Measurements from ENCODE around the gene GNAL. TPM values are rescaled to one million over a fixed set of nuclear protein-coding genes. Genes with fewer than 3 reads are reported as not detected.

Gene GNAL
- total and polyA plus RNA-seq, 3 donors from 2014 or later = 11.6 to 12.8 (median 12.1) TPM

DNA sequence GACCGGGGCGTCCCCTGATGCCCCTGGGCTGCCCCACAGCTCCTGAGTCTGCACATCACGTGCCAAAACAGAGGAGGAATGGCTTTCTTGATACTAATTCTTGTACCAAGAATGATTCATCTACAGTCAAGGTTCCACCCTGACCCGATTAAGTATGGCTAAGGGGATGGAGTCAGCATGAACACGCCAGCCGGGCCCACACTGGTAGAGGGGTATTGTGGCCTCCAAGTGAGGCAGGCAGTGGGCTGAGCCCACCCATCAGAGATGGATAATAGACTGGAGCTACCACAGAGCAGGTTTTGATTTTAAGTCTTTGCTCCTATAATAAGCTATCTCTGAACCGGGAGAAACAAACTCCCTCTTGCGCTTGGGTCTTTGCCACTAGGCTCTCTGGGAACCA lies 17.9 kb upstream of the GNAL start:
- 88 to 93% methylated on average over 7 to 8 of the region's 8 CpGs for WGBS, 2 donors
- Histone ChIP-seq H3K9me3 (no peaks in the 10 kb centered on the region), H3K36me3 (ENCODE audit: low read depth, missing control alignments) (no peaks in the 10 kb centered on the region), H3K27me3 (no peaks in the 10 kb centered on the region), H3K4me3 (no peak overlapping the region), H3K27ac (no peak overlapping the region), H3K4me1 (no peaks in the 10 kb centered on the region)
- TF ChIP-seq POLR2A (IDR thresholded peaks at IDR 0.05) = no peak
- TF ChIP-seq, protein P1, sequence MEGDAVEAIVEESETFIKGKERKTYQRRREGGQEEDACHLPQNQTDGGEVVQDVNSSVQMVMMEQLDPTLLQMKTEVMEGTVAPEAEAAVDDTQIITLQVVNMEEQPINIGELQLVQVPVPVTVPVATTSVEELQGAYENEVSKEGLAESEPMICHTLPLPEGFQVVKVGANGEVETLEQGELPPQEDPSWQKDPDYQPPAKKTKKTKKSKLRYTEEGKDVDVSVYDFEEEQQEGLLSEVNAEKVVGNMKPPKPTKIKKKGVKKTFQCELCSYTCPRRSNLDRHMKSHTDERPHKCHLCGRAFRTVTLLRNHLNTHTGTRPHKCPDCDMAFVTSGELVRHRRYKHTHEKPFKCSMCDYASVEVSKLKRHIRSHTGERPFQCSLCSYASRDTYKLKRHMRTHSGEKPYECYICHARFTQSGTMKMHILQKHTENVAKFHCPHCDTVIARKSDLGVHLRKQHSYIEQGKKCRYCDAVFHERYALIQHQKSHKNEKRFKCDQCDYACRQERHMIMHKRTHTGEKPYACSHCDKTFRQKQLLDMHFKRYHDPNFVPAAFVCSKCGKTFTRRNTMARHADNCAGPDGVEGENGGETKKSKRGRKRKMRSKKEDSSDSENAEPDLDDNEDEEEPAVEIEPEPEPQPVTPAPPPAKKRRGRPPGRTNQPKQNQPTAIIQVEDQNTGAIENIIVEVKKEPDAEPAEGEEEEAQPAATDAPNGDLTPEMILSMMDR (IDR thresholded peaks at IDR 0.05) = no peak
- DNase-seq = no peak
- intact Hi-C loops (cut with DNase I; ENCODE audit: low total_unique reads) = no loop called here

DNA sequence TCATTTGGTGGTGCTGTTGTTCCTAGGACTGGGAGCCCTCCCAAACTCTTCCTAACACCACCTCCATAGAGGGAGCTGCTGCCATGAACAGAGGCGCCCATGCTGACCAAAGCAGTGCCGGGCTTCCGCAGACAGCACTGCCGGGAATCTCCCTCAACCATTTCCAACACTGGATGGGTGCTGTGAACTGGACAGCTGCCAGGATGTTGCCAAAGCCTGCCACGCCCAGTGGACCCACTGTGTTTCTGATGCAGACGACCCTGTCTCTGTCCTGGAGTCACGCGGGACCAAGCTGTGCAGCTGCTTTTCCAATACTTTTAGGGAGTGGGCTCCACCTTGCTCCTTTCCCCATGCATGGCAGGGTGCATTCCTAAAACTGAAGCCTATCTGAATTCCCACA lies 16.9 kb upstream of the GNAL start:
- no peaks in the 10 kb centered on the region for H3K9me3 ChIP-seq
- no peak for DNase-seq
- 85 to 91% methylated on average over 4 to 8 of the region's 8 CpGs for WGBS, 2 donors
- H3K36me3 ChIP-seq (ENCODE audit: low read depth, missing control alignments) = no peaks in the 10 kb centered on the region
- H3K4me1 ChIP-seq = no peaks in the 10 kb centered on the region
- intact Hi-C loops (cut with DNase I; ENCODE audit: low total_unique reads) = no loop called here
- TF ChIP-seq, protein P1 (IDR thresholded peaks at IDR 0.05) = no peak
- TF ChIP-seq POLR2A (IDR thresholded peaks at IDR 0.05) = no peak
- H3K27me3 ChIP-seq = no peaks in the 10 kb centered on the region
- H3K4me3 ChIP-seq = no peak overlapping the region
- no peak overlapping the region for H3K27ac ChIP-seq

DNA sequence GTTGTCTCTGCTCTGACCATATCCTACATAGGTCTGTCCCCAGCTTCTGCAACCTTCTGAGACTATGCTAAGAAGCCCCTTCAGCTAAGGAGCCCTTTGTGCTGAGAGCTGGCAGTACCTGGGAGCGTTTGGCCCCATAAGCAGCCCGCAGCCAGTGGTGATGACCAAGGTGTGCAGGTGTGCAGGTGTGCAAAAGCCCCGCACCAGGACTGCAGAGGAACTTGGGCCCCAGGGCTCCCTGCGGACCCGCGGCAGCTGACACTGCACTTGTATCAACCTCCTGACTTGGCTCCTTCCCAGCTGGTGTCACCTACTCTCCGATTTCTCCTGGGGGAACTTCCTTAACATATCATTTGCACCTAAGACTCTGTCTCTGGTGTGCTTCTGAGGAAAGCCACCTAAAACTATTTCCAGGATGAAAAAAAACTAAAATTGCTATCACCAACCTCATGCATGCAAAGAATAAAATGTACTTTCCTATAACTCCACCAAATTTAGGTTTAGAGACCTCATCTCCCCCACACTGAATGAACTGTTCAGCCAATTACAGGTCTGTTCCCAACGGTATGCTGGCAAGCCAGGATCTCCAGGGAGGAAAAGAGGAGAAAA lies 16.1 kb upstream of the GNAL start:
- Histone ChIP-seq H3K4me3 (no peak overlapping the region), H3K4me1 (no peaks in the 10 kb centered on the region), H3K27me3 (no peaks in the 10 kb centered on the region), H3K36me3 (ENCODE audit: low read depth, missing control alignments) (no peaks in the 10 kb centered on the region), H3K9me3 (no peaks in the 10 kb centered on the region), H3K27ac (no peak overlapping the region)
- no peak for TF ChIP-seq POLR2A (IDR thresholded peaks at IDR 0.05)
- TF ChIP-seq, protein P1 (IDR thresholded peaks at IDR 0.05) = no peak
- 67 to 85% methylated on average over 8 of the region's 8 CpGs for WGBS, 2 donors
- DNase-seq = no peak
- intact Hi-C loops (cut with DNase I; ENCODE audit: low total_unique reads) = no loop called here

DNA sequence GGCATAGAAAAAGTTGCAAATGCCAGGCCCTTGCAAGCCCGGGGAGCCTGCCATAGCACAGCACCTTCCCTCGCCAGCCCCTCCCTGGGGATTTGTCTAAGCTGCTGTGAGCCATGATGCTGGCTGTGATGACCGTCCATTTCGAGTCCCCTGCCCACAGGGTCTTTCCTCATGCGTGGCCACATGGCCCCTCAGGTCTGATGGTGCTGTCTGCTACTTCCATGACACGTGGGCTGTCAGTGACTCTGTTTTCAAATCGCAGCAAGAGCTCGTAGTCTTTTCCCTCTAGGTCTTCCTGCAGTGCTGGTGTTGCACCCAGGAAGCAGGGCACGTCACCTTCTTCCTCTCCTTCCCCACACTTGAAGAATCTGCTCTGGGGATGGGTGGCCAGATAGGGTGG lies 15.5 kb upstream of the GNAL start:
- H3K36me3 ChIP-seq (ENCODE audit: low read depth, missing control alignments) = no peaks in the 10 kb centered on the region
- WGBS, 2 donors = 80 to 81% methylated on average over 9 of the region's 9 CpGs

More for the DNA sequence above, 15.5 kb upstream of the GNAL start:
- intact Hi-C loops (cut with DNase I; ENCODE audit: low total_unique reads) = no loop called here
- TF ChIP-seq, protein P1 (IDR thresholded peaks at IDR 0.05) = no peak
- no peak for TF ChIP-seq POLR2A (IDR thresholded peaks at IDR 0.05)
- no peak for DNase-seq
- Histone ChIP-seq H3K9me3 (no peaks in the 10 kb centered on the region), H3K27ac (no peak overlapping the region), H3K27me3 (no peaks in the 10 kb centered on the region), H3K4me3 (no peak overlapping the region), H3K4me1 (no peaks in the 10 kb centered on the region)

Measured in testis (tissue), 3 donors.